IPS-NIHi11 (cell line): ENCODE measurements around the gene HDAC7.
A peak's percentile ranks its signal among the peaks of the same experiment; 100 is the strongest.

ENCODE experiments used
- DNase-seq: peaks from one replicate; pipeline ENCODE4 v3.0.0; 2012; ENCODE audit warnings: mixed read lengths, low spot score

HDAC7 gene

DNA sequence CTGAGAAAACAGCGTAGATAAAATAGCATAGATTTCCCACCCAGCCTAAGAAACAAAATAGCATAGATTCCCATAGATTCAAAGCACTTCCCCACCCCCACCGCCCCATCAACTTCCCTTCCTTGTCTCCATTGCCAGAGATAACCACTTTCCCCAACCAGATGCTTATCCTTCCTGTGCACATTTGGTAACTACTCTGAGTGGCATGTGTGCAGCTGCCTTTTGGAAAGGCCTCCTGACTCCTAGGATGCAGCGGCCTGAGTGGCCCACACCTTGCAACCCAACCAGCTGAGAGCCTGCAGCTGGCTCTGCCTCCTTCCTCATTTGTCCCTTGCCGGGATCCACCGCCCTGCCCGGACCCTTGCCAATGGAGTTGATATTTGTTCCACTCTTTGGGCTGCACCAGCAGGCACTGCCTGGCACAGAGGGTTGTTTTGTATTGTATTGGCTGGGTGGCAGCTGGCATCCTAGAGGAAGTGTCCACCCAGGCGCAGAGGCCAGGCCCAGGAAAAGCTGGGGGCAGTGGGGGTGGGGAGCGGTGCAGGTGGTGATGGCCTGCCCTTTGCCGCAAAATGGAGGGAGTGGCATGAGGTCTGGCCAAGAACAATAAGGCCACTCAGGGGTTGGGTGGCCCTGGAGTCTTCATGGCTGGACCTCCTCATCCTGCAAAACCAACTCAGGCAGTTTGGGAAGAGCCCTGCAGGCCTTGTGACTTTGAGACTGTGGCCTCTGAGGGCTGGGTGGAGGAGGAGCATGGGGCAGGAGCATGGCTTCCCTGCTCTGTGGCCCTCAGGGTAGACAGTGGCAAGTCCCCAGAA is 41.8 kb downstream of the HDAC7 start:
- DNase-seq: no peak

DNA sequence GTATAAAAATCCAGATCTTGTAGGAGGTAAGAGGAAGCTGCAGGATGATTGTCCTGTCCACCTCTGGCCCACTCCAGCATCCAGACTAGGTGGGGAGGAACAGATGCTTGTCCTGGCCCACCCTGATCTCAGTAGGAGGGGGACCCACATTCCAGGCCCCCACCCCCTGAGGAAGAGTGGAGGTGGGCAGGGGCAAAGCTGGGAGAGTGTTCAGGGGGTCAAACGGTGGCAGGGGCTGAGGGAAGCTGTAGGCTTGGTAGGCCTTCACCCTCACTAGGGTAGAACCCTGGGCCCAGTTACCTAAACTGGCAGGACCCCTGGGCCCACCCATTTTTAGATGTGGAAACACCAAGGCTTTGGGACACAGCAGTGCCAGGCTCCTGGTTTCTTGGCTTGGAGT is 42.6 kb downstream of the HDAC7 start:
- DNase-seq: no peak

DNA sequence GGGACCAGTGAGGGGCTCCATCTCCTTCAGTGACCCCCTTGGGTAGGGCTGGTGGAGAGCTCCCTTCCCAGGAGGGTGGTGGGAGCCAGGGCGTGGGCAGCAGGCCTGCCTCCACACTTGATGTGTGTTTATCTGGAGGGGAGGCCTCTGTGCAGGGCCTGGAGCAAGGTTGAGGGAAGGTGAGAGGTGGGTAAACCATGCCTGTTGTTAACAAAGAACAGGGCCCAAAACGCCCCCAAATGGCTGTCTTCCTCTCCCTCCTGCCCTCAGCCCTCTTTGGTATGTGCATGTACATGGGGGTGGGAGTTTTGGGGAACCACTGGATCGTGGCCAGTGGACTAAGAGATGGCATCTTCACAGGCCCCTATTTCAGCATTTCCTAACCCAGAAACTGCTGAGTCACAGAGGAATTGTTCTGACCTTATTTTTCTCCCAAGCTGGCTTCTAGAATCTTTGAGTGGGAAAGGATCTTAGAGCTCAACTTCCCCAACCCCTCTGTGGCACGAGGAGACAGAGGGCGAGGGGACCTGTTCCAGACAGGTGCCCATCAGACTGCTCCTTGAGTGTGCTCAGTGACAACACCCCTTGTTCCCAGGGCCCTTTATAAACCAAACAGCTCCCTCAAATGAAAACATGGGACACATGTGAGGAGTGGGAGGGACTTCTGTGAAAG is 43.1 kb downstream of the HDAC7 start:
- no peak for DNase-seq

DNA sequence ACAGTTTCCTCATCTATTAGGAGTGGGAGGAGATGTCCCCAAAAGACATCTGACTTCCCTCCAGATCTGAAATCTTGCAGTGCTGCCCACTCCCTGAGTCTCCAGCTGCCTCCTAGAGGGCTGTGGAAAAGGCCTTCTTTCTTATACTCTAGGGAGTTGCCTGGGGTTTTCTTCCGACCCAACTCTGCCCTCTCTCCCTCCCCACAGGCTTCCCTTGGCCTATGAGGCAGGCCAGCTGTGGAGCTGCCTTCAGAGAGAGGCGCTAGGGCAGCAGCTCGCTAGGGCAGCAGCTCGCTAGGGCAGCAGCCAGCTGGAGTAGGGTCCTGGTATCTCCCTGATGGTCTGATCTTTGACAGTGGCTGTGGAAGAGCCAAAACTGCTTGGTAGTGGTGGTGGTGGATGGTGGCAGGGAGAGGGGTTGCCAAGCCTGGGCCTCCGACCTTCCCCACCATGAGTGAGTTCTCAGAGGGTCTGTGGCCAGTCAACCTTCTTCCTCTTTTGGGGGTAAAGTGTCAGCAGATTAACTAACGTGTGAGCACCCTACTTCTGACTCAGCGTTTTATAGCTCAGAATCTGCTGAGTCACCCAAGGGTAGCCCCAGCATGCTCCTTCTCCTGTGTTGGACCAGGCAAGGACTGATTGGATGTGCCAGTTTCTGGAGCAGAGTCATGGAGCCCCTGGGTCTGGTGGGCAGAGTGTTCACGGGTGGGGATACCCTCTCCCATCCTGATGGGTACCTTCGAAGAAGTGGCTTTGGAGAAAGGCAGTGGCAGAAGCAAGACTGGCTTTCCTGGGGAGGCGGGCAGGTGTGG is 44.4 kb downstream of the HDAC7 start:
- no peak for DNase-seq

DNA sequence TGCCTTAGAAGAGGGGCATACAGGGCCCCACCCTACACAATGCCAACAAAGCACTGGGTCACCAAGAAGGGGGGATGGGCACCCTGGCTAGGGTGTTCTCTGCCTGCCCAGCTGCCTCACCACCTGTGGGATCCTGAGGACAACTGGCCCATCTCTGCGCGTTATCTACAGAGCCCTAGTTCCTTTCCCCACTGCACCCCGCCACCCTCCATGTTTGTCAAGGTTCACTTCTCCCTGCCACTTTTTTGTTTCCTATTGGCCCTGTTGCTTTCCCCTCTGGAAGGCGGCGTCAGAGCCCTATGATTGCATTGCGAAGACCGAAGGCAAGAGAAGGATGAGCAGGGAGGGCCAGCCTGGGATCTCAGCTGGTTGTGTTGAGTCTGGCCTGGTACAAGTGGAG is 45.0 kb downstream of the HDAC7 start:
- DNase-seq: no peak

DNA sequence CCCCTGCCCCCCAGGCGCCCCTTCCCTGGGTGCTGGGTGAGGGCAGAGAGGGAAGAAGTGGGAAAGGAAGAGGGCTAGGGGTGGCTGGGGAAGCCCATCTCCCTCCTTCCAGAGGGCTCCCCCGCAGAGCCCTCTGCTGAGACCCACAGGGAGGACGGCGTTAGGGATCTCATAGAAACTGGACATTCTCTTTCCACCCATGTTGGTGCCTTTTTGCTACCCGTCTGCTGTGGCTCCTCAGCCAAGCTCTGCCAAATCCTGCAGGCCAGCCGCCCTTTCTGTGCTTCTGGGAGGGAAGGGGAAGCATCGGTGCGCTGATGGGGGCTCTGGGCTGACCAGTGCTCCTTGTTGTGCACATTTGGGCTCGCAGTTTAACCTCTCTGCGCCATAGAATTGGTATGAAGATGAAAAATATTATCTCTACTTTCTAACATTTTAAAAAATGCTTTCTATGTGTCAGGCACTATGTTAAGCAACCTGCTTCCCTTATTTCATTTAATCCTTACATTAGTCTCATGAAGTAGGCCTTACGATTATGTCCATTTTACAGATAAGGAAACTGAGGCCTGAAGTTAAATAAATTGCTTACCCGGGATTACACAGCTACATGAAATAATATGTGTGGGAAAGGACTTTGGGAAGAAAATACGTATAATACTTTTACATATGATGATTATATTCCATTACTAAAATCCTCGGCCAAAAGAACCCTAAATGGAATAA is 45.7 kb downstream of the HDAC7 start:
- no peak for DNase-seq

DNA sequence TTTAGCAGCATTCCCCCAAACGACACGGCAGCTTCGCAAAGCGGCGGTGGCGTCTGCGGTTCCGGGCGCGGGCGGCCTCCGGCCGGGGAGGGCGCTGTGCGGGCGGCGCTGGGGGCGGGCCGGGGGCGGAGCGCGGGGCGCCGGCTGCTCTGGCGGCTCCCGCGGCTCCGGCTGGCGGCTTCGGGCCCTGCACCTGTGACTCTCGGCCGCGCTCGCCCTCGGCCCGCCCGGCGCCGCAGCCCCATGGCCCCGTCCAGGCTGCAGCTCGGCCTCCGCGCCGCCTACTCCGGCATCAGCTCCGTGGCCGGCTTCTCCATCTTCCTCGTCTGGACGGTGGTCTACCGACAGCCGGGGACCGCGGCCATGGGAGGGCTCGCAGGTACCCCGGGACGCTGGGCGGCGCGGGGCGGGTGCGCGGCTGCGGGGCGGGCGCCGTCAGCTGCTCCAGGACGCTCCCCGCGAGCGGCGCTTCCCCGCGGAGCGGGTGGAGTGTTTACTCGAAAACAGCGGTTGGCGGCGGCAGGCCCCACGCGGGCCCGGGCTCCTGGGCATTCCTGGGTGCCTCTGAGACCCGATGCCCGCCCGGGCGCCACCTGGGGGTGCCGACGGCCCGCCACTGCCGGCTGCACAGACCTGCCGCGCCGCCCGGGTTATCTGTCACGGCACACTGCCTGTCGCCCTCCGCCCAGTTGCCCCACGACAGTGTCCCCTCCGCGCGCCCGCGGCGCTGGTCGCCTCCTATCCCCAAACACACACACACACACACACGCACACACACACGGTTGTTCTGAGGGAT is 46.4 kb downstream of the HDAC7 start, which contains the start of gene SLC48A1:
TSS of gene SLC48A1 (plus strand) at position 177 of the 796 bp plus-strand sequence. CDS start at position 244, 67 bp downstream.
- peak; percentile 97 for DNase-seq

DNA sequence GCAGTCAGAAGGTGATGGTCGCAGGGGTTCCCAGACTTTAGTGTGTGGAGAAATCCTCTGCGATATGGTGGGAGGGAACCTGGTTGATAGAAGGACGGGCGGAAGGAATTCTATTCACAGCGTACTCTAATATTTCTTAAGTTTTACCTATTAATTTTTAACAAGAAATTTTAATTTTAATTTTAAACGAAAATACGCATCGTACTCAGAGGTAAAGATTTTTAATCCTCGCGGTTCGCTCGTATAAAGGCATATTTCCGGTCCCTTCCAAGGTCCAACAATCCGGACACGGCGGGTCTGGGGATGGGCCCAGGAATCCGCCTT is 47.0 kb downstream of the HDAC7 start:
- no peak for DNase-seq

DNA sequence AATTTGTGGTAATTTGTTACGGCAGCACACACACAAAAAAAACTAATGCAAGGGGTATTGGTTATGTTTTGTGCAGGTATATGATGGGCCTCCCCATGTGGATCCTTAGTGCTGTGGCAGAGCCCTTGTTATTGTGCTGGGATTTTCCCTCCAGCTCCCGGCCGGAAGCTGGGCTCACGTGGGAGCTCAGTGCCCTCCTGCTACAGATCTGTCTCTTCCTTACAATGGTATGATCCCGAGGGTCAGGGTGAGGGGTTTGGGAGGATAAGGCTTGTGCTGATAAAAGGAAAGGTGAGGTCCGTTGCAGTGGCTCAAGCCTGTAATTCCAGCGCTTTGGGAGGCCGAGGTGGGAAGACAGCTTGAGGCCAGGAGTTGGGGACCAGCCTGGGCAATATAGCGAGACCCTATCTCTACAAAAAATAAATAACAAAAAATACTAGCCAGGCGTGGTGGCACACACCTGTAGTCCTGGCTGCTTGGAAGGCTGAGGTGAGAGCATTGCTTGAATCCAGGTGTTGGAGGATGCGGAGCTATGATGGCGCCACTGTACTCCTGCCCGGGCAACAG is 47.5 kb downstream of the HDAC7 start:
- no peak for DNase-seq

DNA sequence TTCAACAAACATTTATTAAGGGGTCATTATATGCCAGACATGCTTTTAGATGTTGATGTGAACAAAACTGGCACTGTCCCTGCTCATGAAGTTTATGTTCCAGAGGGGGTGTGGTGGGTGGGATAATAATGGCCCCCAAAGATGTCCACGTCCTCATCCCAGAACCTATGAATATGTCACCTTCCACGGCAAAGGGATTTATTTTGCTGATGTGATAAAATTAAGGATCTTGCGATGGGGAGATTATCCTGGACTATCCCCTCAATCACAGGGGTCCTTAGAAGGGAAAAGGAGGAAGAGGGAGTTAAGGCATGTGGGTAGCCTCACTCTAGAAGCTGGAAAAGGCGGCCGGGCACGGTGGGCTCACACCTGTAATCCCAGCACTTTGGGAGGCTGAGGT is 48.4 kb downstream of the HDAC7 start:
- no peak for DNase-seq

DNA sequence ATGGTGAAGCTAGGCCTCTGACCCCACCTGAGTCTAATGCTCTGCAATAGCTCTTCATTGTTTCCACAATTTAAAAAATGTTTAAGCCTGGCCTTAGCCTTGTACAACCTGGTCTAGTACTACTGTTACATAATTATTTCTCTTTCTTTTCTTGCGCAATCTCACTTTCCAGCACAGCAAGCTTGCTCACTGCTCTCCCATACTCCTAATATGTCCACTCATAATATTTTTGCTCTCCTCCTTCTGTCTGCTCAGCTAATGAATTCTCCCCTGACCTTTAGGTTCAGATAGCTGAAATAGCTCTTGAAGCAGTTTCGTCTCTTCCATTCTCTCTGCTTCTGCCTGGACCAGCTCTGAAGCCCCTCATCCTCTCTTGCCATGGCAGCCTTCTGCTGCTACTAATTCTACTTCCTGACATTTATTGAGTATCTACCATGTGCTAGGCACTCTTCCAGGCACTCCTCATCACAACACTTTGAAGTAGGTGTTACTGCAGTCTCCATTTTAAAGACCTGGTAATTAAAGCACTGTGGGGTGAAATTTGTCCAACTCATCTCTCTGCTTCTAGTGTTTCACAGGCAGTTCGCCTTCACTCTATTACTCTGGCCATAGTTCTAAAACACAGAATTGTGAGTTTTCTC is 49.5 kb downstream of the HDAC7 start:
- no peak for DNase-seq

DNA sequence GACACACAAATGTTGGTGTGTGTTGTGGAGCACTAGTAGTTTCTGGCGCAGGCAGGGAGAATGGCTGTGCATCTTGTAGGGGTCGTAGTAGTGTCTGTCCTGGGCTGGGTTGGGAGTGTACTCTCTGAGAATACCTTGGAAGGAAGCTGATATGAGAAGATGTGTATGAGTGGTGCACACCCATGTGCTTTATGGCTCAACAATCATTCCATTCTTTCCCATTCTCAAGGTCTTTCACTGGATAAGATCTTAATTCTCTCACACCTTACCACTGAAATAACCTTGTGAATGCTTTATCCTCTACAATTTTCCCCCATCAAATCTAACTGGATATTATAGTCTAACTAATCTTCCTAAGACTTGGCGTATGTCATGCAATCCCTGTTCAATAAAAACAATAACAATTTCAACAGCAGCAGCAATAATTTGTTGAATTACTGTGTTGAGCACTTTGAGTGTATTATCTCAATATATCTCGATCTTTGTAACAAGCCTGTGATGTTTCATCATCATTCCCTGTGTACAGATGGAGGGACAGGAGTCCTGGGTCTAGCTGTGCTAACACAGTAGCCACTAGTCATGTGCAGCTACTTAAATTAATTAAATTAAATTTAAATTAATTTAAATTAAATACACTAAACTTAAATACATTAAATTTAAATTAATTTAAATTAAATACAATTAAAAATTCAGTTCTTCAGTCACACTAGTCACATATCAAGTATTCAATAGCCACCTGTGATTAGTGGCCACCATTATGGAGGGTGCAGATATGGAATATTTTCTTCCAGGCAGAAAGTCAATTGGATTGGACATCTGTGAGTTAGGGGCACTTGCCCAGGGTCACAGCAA is 50.2 kb downstream of the HDAC7 start:
- DNase-seq: no peak

DNA sequence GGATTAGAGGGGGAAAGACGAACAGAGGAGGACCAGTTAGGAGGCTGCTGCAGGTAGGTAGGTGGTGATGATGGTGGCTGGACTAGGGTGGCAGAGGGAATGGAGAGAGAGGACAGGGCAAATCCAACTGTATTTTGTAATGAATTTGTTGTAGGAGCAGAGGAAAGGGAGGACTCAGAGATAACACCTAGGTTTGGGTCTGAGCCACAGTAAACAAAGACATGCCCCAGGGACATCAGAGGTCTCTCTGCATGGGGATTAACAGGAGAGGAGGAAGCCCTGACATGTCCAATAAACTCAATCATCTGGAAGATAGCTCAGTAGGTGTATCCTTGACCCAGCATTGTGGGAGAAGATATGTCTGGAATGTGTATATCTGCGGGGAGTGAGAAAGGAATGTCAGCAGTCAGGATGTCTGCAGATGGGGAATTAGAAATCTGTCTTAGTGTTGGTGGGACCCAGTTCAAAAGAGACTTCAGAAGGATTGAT is 51.3 kb downstream of the HDAC7 start:
- no peak for DNase-seq

DNA sequence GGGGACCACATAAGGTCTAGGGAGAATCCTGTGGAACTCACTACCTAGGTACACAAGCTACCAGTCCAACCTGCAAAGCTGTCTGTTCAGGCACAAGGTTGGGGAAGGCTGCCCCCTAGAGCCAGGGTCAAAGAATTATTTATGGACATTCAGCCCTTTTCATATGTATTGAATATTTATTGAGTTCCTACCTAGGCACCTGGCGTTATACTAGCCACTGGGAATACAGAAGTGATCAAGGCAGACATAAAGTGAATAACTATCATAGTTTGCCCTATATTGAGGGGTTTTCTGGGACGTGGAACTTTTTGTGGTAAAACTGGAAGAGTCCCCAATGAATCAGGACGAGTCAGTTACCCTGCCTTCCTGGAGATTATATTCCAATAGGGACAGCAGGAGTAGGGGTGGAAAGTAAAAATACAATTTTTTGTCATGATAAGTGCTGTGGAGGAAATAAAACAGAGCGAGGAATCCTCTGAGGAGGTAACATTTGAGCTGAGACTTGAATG is 52.4 kb downstream of the HDAC7 start:
- peak; percentile 69 for DNase-seq

DNA sequence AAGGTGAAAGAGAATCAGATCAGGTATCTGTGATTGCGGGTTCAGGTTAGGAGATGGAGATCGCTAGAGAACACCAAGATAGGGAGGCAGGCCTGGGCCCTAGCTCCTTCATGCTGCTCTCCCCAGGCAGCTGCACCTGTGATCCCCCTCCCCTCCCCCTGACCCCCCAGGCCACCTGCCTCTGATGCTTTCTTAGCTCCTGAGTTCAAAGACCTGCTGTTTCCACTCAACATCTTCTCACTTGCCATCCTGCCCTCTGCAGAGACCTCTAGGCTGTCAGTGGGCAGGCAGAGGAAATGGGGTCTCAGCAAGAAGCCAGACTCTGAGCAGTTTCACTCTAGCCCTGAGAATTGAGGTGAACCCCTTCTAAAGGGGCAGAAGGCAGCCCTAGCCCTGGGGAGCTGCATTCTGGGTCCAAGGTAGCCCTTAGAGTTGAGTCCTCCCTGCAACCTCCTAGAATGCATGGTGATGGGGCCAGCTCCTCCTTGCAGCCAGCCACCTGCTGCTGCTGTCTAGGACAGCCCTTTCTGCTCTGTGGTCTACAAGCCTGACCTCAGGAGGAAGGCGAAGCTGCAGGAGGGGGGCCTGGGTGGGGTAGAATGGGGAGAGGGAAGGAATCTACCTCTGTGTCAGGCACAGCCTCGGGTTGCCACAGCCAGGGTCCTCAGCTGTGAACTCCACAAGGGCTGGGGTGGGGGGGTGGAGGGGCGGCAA is 53.0 kb downstream of the HDAC7 start:
- DNase-seq: no peak

DNA sequence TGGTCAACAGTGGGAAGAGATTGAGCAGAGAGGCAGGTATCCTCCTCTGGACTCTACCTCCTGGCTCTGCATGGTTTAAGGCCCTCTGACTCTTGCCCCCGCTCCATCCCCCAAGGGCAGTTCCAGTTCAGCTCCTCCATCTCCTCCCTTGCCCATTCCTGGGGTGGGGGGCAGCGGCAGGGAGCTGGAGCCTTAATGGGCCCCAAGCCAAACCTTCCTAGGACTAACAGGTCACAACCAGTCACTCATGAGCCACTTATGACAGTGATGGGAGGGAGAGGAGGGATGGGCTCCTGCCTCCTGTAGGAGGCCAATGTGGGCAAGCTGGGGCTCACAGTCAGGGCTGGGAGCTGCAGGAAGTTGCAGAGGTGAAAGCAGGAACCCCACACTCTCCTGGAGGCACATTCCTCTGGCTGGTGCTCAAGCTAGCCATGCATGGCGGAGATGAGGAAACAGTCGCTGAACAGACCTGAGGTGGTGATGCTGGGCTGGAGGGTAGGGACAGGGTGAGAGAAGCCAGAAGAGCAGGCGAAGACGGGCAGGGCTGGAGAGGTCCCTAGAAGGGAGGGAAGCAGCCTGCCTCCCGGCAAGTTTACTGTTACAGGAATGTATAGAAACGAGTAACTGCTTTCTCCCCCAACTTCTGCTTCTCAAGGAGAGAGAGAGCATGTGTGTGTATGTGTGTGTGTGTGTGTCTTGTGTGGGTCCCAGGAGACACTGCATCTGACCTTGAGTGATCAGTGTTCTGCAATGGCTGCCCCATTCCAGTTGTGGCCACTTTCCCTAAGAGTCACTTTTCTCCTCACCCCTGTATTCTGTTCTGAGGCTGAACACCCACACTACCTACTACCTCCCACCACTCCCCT is 56.0 kb downstream of the HDAC7 start:
- no peak for DNase-seq

DNA sequence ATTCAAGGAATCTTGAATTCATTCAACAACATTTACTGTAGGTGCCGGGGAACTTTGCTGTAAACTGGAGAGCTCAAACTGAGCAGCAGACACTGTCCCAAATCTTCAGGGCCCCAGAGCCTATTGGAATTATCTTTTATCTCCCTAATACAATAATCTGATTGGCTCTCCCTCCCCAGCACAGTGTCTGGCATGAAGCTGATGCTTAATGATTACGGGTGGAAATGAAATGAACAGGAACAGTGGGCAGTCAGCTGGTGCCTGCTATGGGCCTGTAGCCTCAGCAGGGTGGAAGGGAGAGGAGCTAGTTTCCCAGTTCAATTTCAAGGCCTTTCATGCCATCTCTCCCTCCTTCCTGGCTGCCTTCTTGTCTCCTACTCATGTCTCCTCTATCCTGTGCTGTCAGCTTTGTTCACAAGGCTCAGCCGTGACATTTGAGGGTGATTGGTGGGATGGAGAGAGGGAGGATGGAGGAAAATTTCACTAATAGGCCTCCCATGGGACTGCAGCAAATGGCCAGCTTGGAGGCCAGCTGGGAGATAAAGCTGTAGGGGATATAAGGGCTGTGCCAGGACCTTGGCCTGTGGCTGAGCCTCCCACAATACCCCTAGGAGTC is 56.7 kb downstream of the HDAC7 start:
- no peak for DNase-seq
